GM12878 (cell line): ENCODE measurements around the gene CLIP1. TPM values are rescaled to one million over a fixed set of nuclear protein-coding genes. Genes with fewer than 3 reads are reported as not detected.
A peak's percentile ranks its signal among the peaks of the same experiment; 100 is the strongest.

Experiments
- ATAC-seq: fragments of 200-7000 bp; cut with Tn5 transposase; 3 replicates; pipeline ENCODE4 v1.9.1; 2020; ENCODE audit warnings: mild to moderate bottlenecking, moderate library complexity
- BruUV-seq: library from RNA; stranded (reverse); fragments of 400-500 nt; replicated peaks from 2 replicates; lab custom pipeline; 2021; lab: Mats Ljungman, UMichigan
- CTCF ChIA-PET: fragments of 300-600 bp; sonication (Branson Sonifier 250); formaldehyde crosslinking; extraction: SDS; loops from one replicate; lab custom pipeline; 2021; ENCODE audit warnings: inconsistent platforms; lab: Yijun Ruan, JAX
- POLR2A ChIA-PET: fragments of 350-600 bp; formaldehyde crosslinking; extraction: SDS; loops from one replicate; lab custom pipeline; 2021; ENCODE audit warnings: inconsistent platforms; lab: Charles Lee
- RAD21 ChIA-PET: fragments of 300-600 bp; sonication (Branson Sonifier 250); formaldehyde crosslinking; loops from one replicate; lab custom pipeline; 2023; ENCODE audit warnings: antibody characterized with exemption; ENCODE audit not compliant: unreplicated experiment; lab: Charles Lee
- SMC1A ChIA-PET: fragments of 300-600 bp; sonication (Branson Sonifier 250); formaldehyde crosslinking; loops from one replicate; lab custom pipeline; 2023; ENCODE audit not compliant: unreplicated experiment, uncharacterized antibody; lab: Charles Lee
- DNase-seq: peaks from one replicate; pipeline ENCODE4 v3.0.0-alpha.2; 2011; ENCODE audit warnings: low read depth, low spot score
- FAIRE-seq: peaks from 3 replicates; lab custom pipeline; 2011; peaks lifted over from hg19 to GRCh38; lab: Jason Lieb, UNC
- H2AFZ ChIP-seq: 2 replicates; pipeline ENCODE4 v1.6.0; 2011; ENCODE audit warnings: low read depth, low read length, control low read depth; ENCODE audit not compliant: control insufficient read depth
- H3K27ac ChIP-seq: 2 replicates; pipeline ENCODE4 v1.5.1; 2011; ENCODE audit warnings: control low read depth; ENCODE audit not compliant: control insufficient read depth, insufficient read depth
- H3K27me3 ChIP-seq, 2 experiments: replicated peaks in 1 of 2; 2 replicates each; pipeline versions ENCODE4 v1.6.0 to v1.6.1; 2011; ENCODE audit warnings: low read length in 1 of 2; ENCODE audit not compliant: control insufficient read depth in 2 of 2, insufficient read depth in 2 of 2
- H3K36me3 ChIP-seq, 2 experiments: 2 replicates each; pipeline ENCODE4 v1.5.1; 2011; ENCODE audit warnings: low read length in 1 of 2; ENCODE audit not compliant: control insufficient read depth in 2 of 2, insufficient read depth in 2 of 2
- H3K4me1 ChIP-seq: 2 replicates; pipeline ENCODE4 v1.6.1; 2011; ENCODE audit warnings: mild to moderate bottlenecking, low read length, moderate library complexity, mixed read lengths; ENCODE audit not compliant: control insufficient read depth, insufficient read depth
- H3K4me2 ChIP-seq: 2 replicates; pipeline ENCODE4 v1.6.0; 2011; ENCODE audit warnings: control low read depth; ENCODE audit not compliant: control insufficient read depth, insufficient read depth
- H3K4me3 ChIP-seq: fragments of 200-600 bp; sonication (generic); 2 replicates; pipeline ENCODE4 v1.5.1; 2016
- H3K79me2 ChIP-seq: 2 replicates; pipeline ENCODE4 v1.6.0; 2011; ENCODE audit warnings: low read length; ENCODE audit not compliant: control insufficient read depth, insufficient read depth
- H3K9ac ChIP-seq: 2 replicates; pipeline ENCODE4 v1.8.0; 2011; ENCODE audit warnings: low read length, control low read depth, mixed read lengths; ENCODE audit not compliant: control insufficient read depth, insufficient read depth
- H3K9me3 ChIP-seq: replicated peaks from 3 replicates; pipeline ENCODE4 v1.5.1; 2011; ENCODE audit warnings: mild to moderate bottlenecking, low read length; ENCODE audit not compliant: control insufficient read depth, insufficient read depth
- H4K20me1 ChIP-seq: 2 replicates; pipeline ENCODE4 v1.6.0; 2011; ENCODE audit not compliant: control insufficient read depth, insufficient read depth
- BACH1 ChIP-seq: fragments of 450-650 bp; IDR thresholded peaks from 2 replicates; pipeline ENCODE4 v1.6.1; 2017; ENCODE audit warnings: mild to moderate bottlenecking, borderline replicate concordance
- CHD1 ChIP-seq: IDR thresholded peaks from 2 replicates; pipeline ENCODE4 v1.6.1; 2012; ENCODE audit warnings: low read depth, low read length, improper control_type of control experiment
- CREB1 ChIP-seq: IDR thresholded peaks from 2 replicates; pipeline ENCODE4 v1.6.1; 2012; ENCODE audit warnings: low read depth, mild to moderate bottlenecking, inconsistent platforms
- GATAD2B ChIP-seq: fragments of 450-650 bp; conservative IDR thresholded peaks from 2 replicates; pipeline ENCODE4 v1.6.1; 2017; ENCODE audit warnings: low read depth, mild to moderate bottlenecking, moderate library complexity
- HDAC6 ChIP-seq: fragments of 200-600 bp; sonication (generic); IDR thresholded peaks from one replicate; pipeline ENCODE4 v1.8.0; 2017; ENCODE audit warnings: antibody characterized with exemption; ENCODE audit not compliant: unreplicated experiment
- LARP7 ChIP-seq: fragments of 450-650 bp; IDR thresholded peaks from 2 replicates; pipeline ENCODE4 v1.6.1; 2017; ENCODE audit warnings: mild to moderate bottlenecking
- MAX ChIP-seq: IDR thresholded peaks from 2 replicates; pipeline ENCODE4 v1.6.1; 2012; ENCODE audit warnings: low read depth, low read length, improper control_type of control experiment
- MXI1 ChIP-seq: fragments of 150-350 bp; IDR thresholded peaks from 2 replicates; pipeline ENCODE4 v1.6.1; 2011; ENCODE audit warnings: low read depth, mild to moderate bottlenecking, inconsistent platforms, low read length, improper control_type of control experiment
- MYC ChIP-seq: IDR thresholded peaks from 2 replicates; pipeline ENCODE4 v1.6.1; 2011; ENCODE audit warnings: mild to moderate bottlenecking, low read length, moderate library complexity, inconsistent platforms; ENCODE audit not compliant: insufficient read depth, insufficient replicate concordance, insufficient read length, severe bottlenecking
- NFXL1 ChIP-seq: fragments of 450-650 bp; IDR thresholded peaks from 2 replicates; pipeline ENCODE4 v1.6.1; 2017; ENCODE audit warnings: antibody characterized with exemption, mild to moderate bottlenecking, borderline replicate concordance
- NKRF ChIP-seq: fragments of 450-650 bp; conservative IDR thresholded peaks from 2 replicates; pipeline ENCODE4 v1.6.1; 2017; ENCODE audit warnings: mild to moderate bottlenecking, moderate library complexity
- RBBP5 ChIP-seq: fragments of 200-600 bp; sonication (generic); conservative IDR thresholded peaks from 2 replicates; pipeline ENCODE4 v1.6.1; 2016
- SREBF1 ChIP-seq: IDR thresholded peaks from 2 replicates; pipeline ENCODE4 v1.6.1; 2012; ENCODE audit warnings: mild to moderate bottlenecking, low read length
- YBX1 ChIP-seq: fragments of 450-650 bp; IDR thresholded peaks from 2 replicates; pipeline ENCODE4 v1.6.1; 2016; ENCODE audit warnings: antibody characterized with exemption
- ZNF207 ChIP-seq: fragments of 450-650 bp; IDR thresholded peaks from 2 replicates; pipeline ENCODE4 v1.6.1; 2014; ENCODE audit warnings: antibody characterized with exemption, mild to moderate bottlenecking, borderline replicate concordance
- ZNF687 ChIP-seq: fragments of 450-650 bp; IDR thresholded peaks from 2 replicates; pipeline ENCODE4 v1.6.1; 2017; ENCODE audit warnings: mild to moderate bottlenecking, moderate library complexity
- WGBS: methylation state at CpG from one replicate; pipeline ENCODE4 v1.1.6; 2016; ENCODE audit warnings: low lambda C conversion rate; ENCODE audit not compliant: insufficient replicate concordance, insufficient coverage; ENCODE audit errors: missing lambda C conversion rate; 5-methylcytosine and 5-hydroxymethylcytosine counted together
- in situ Hi-C: fragments of 300-500 bp; cut with MboI; formaldehyde crosslinking; loops from 9 replicates; pipeline ENCODE4 v1.14.3; 2018; ENCODE audit warnings: mixed read lengths
- intact Hi-C: fragments of 100-400 bp; cut with micrococcal nuclease; formaldehyde crosslinking; loops from one replicate; pipeline ENCODE4 v1.14.2; 2022; ENCODE audit not compliant: unreplicated experiment
- polyA plus RNA-seq, 11 experiments: library from polyadenylated mRNA; depleted of rRNA in 4 of 11; unstranded in 6 of 11; stranded (reverse) in 5 of 11; fragments of >200 nt; fragmentation: Nextera tagmentation in 4 of 11; fragmentation: Illumina TruSeq in 1 of 11; extraction: Ambion mirVana in 4 of 11; extraction: Trizol in 1 of 11; gene quantifications; 1 replicate in 1 of 11; 2 replicates in 10 of 11; pipeline versions ENCODE4 v1.2.1 to v1.2.3, GENCODE V29; 2011 to 2016; ENCODE audit warnings: inconsistent platforms in 2 of 11, missing spikeins in 2 of 11, low read depth in 1 of 11
- total RNA-seq, 4 experiments: library from RNA; depleted of rRNA in 3 of 4; stranded (reverse); fragments of >200 nt in 3 of 4; fragmentation: Illumina TruSeq in 1 of 4; extraction: Trizol in 1 of 4; gene quantifications; 2 replicates each; pipeline versions ENCODE4 v1.2.1 to v1.2.3, GENCODE V29; 2013 to 2021

CLIP1 gene
- total and polyA plus RNA-seq, 10 of the 15 experiments (the other 5 are each of a cell fraction or from before 2014, with no cell fraction given), result 6.0 to 45.4 (median 25.2) TPM

- intact Hi-C loops, result loop anchor here (1.0 kb wide), 1 partner anchor 40 kb away; the partner anchor contains the start of gene VPS33A
- Histone ChIP-seq H3K79me2 (peaks cover 23% of the 10 kb centered on the region), H3K36me3 (peaks cover 0 to 6% of the 10 kb centered on the region in 2 experiments; a peak in 3 of 4 replicates), H4K20me1 (no peaks in the 10 kb centered on the region; the same call in 1 of the 2 replicates), H3K27ac (no peak overlapping the region), H3K9ac (no peak overlapping the region), H3K27me3 (no peaks in the 10 kb centered on the region), H3K4me1 (peaks cover 16% of the 10 kb centered on the region), H3K4me2 (peak overlapping the region; percentile 96), H3K9me3 (no peaks in the 10 kb centered on the region), H3K4me3 (peak overlapping the region; percentile 65), H2AFZ (peak overlapping the region; percentile 82)
- in situ Hi-C loops, result no loop called here
- ChIA-PET RAD21 (interaction anchor here (0.9 to 1.2 kb wide), 3 partner anchors 40 to 308 kb away, joined by 3 to 10 read pairs (median 3); partner anchors contain the start of gene CFAP251), SMC1A (interaction anchor here (0.5 to 1.8 kb wide), 6 partner anchors 14 to 338 kb away, joined by 3 to 7 read pairs (median 4); partner anchors contain the start of genes PSMD9 and VPS33A), CTCF (interaction anchor here (2.3 to 2.4 kb wide), 2 partner anchors 41 to 130 kb away, joined by 6 to 9 read pairs; no protein-coding TSS in a partner anchor), POLR2A (interaction anchor here (0.6 to 1.5 kb wide), 7 partner anchors 10 to 805 kb away, joined by 3 to 4 read pairs (median 4); no protein-coding TSS in a partner anchor)
- ATAC-seq (peak; percentile 73), DNase-seq (no peak), FAIRE-seq (no peak)
- no TSS peak for BruUV-seq
- WGBS, result 13% methylated on average over 41 of the region's 55 CpGs
- TF ChIP-seq MYC (peak; percentile 62), NKRF (peak; percentile 92), LARP7 (peak; percentile 62; the same call in 1 of the 2 replicates), MXI1 (peak; percentile 95), HDAC6 (no peak), ZNF207 (no peak), BACH1 (peak; percentile 46; the same call in 1 of the 2 replicates), MAX (peak; percentile 92), YBX1 (no peak), CHD1 (no peak), NFXL1 (peak; percentile 72; the same call in 1 of the 2 replicates), SREBF1 (no peak), CREB1 (no peak), ZNF687 (peak; percentile 90), RBBP5 (no peak), GATAD2B (0 out of 2 replicates have a peak, but pooled peaks have one; percentile 47)
Observed at GRCh38 chr12:122226366-122227125, 195.9 kb downstream of the CLIP1 start.
